HepG2 (cell line): ENCODE data around the gene GNG5. TPM values are rescaled to one million over a fixed set of nuclear protein-coding genes. Genes with fewer than 3 reads are reported as not detected.

Source experiments
- polyA plus RNA-seq, 8 experiments: library from polyadenylated mRNA; depleted of rRNA in 3 of 8; stranded (reverse) in 7 of 8; unstranded in 1 of 8; fragments of >200 nt; fragmentation: Illumina TruSeq in 4 of 8; extraction: Trizol in 4 of 8; gene quantifications; 2 replicates each; pipeline versions ENCODE4 v1.2.1 to v1.2.3, GENCODE V29; 2011 to 2016; ENCODE audit warnings: low read depth in 4 of 8, missing spikeins in 1 of 8, mixed read lengths in 1 of 8; ENCODE audit not compliant: insufficient read depth in 1 of 8
- total RNA-seq, 5 experiments: library from RNA; depleted of rRNA; stranded (reverse); fragments of >200 nt; fragmentation: Illumina TruSeq; extraction: Trizol; gene quantifications; 2 replicates each; pipeline ENCODE4 v1.2.3, GENCODE V29; 2016; ENCODE audit warnings: low read depth in 1 of 5

Gene GNG5
- total and polyA plus RNA-seq, 2 of the 13 experiments (the other 11 are each of a cell fraction or from before 2014, with no cell fraction given): 103 to 137 TPM

Other genes starting within 250 kb of the GNG5 start
- gene SAMD13, start 204.9 kb downstream of the GNG5 start, total RNA-seq (2016; rRNA removed; fragmentation: Illumina TruSeq; extraction: Trizol): 0.18 TPM in 2 replicates
- 0.09 TPM in 1 of 2 replicates, not detected in the other for gene SAMD13, start 204.9 kb downstream of the GNG5 start, polyA plus RNA-seq (2011; rRNA removed)
- gene DNASE2B, start 108.1 kb downstream of the GNG5 start, total RNA-seq (2016; rRNA removed; fragmentation: Illumina TruSeq; extraction: Trizol): not detected in 2 replicates
- not detected in 2 replicates for gene DNASE2B, start 108.1 kb downstream of the GNG5 start, polyA plus RNA-seq (2011; rRNA removed)
- gene RPF1, start 27.3 kb downstream of the GNG5 start, total RNA-seq (2016; rRNA removed; fragmentation: Illumina TruSeq; extraction: Trizol): 39.0 and 58.4 TPM in 2 replicates
- gene RPF1, start 27.3 kb downstream of the GNG5 start, polyA plus RNA-seq (2011; rRNA removed): 18.0 and 23.0 TPM in 2 replicates
- 1.1 and 1.4 TPM in 2 replicates for gene SPATA1, start 195 bp downstream of the GNG5 start, total RNA-seq (2016; rRNA removed; fragmentation: Illumina TruSeq; extraction: Trizol)
- 0.70 and 0.93 TPM in 2 replicates for gene SPATA1, start 195 bp downstream of the GNG5 start, polyA plus RNA-seq (2011; rRNA removed)
- 4.2 and 4.7 TPM in 2 replicates for gene CTBS, start 67.9 kb upstream of the GNG5 start, total RNA-seq (2016; rRNA removed; fragmentation: Illumina TruSeq; extraction: Trizol)
- 9.5 and 12.4 TPM in 2 replicates for gene CTBS, start 67.9 kb upstream of the GNG5 start, polyA plus RNA-seq (2011; rRNA removed)
- 23.7 and 38.8 TPM in 2 replicates for gene SSX2IP, start 183.9 kb upstream of the GNG5 start, total RNA-seq (2016; rRNA removed; fragmentation: Illumina TruSeq; extraction: Trizol)
- 2.7 and 2.8 TPM in 2 replicates for gene SSX2IP, start 183.9 kb upstream of the GNG5 start, polyA plus RNA-seq (2011; rRNA removed)